Measurements from ENCODE around the gene CRYBA1.
"Not testable (repeated sequence)": the region's sequence is repeated elsewhere in the genome, so short reads cannot be mapped to it uniquely, and the experiment has no call there.

The CRYBA1 gene

GRCh38 chr17:29237476-29238132 is 9.1 kb upstream of the CRYBA1 start:
- DNase-seq (ENCODE audit: low read depth), result no peak

- DNase-seq (ENCODE audit: low read depth), result no peak
These were observed 8.4 kb upstream of the CRYBA1 start for GRCh38 chr17:29238133-29238850.

DNA sequence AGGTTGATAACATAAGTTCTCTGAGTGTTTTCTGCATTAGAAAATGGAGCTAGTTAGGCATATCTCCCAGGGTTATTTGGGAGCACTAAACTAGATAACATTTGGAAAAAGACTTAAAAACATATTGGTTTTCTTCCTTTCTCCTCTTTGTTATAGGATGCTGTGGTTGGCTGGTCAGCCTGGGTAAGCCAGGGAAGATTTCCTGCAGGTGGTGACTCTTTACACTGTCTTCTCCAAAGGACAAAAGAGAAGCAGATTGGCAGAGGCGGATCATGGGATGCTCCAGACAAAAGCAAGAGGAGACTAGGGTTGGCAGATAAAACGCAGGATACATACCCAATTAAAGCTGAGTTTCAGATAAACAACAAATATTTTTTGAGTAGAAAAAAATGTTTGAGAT is 6.2 kb upstream of the CRYBA1 start:
- DNase-seq (ENCODE audit: low read depth), result no peak

DNA sequence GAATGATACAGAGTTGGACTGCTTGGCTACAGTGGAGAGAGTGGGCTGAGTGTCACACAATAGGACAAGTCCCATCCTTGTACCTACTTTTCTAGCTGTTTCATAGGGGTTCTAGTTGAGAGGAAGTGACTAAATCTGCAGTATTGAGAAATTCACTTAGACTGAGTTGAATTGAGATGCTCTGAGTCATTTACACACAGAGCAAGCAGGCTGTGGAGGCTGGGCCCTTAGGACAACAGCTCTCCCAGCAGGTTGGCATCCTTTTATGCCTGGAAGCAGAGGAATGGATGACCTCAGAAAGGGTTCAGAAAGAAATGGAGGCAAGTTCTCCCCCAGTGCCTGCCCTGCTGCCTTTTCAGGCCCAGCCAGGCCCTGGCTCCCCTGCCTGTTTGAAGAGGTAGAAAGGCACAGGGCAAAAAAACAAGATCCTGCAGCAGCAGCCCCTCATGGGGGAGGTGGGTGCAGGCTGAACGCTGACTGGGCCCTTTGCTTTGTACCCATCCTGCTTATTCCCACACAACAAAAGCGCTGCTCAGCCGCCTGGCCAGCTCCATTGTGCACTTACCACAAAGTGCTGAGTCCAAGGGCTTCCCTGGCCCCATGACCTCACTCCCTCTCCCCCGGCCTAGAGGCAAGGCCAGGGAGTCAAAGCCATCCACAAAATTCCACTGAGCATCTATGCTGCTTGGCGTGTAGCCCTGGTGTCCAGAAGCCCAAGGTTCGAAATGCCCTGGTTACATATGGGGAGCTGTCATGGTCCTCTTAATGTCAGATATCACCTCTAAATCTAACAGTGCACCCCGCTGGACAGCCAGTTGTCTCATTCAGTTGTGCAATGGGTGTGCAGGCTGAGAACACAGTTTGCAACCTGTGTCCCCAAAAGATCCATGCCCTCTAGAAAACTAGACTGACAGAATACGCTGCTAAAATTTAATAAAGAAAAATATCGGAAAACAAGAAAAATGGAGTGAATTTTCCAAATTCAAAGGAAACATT is 5.4 kb upstream of the CRYBA1 start:
- DNase-seq (ENCODE audit: low read depth), result no peak

- DNase-seq (ENCODE audit: low read depth), result no peak
These were observed 4.6 kb upstream of the CRYBA1 start for GRCh38 chr17:29242051-29242450.

GRCh38 chr17:29242790-29243189 is 3.9 kb upstream of the CRYBA1 start:
- DNase-seq (ENCODE audit: low read depth), result no peak

DNA sequence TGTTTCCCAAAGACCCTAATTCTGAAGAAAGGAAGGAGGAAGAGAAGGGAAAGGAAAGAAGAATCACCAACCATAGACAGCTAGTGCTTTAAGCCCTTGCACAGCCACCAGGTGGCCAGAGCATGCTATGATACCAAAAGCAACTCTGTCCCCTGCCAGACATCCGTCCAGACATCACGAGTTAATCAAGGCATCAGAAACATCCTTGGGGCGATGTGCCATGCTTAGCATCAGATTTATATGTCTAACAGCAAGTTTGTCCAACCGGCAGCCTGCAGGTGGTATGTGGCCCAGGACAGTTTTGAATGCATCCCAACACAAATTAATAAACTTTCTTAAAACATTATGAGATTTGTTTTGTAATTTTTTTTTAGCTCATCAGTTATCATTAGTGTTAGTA is 2.9 kb upstream of the CRYBA1 start:
- no peak for DNase-seq (ENCODE audit: low read depth)

- DNase-seq (ENCODE audit: low read depth), result no peak
These were observed 1.3 kb upstream of the CRYBA1 start for GRCh38 chr17:29245401-29245800.

- no peak for DNase-seq (ENCODE audit: low read depth)
These were observed 560 bp downstream of the CRYBA1 start for GRCh38 chr17:29247219-29247618.

DNA sequence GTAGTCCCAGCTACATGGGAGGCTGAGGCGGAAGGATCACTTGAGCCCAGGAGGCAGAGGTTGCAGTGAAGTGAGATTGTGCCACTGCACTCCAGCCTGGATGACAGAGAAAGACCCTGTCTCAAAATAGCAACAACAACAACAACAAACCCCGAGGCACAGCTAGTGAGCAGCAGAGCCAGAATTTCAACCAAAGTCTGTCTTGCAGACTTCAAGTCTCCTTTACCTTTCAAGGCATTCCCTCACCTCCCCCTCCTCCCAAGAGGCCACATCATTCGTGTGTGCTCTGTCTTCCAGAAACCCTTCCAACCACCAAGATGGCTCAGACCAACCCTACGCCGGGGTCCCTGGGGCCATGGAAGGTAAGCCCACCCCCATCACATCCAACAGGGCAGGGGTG is 2.2 kb downstream of the CRYBA1 start:
- no peak for DNase-seq (ENCODE audit: low read depth)

DNA sequence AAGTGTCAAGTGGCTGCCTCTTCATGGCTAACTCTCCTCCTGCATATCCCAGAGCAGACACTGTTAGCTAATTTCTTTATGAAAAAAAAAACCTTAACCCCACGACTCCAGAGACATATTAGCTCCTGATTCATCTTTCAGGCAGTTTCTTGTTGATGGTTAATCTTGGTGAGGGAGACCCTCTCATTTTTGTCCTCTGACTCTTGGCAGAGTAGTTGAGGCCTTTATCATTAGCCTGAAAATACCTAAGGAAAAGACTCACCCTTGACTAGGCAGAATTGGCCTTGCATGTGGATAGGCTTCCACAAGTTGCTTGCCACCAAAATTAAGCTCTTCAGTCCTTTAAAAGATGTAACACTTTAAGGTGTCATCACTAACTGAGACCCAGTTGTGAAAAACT is 4.0 kb downstream of the CRYBA1 start:
- no peak for DNase-seq (ENCODE audit: low read depth)

DNA sequence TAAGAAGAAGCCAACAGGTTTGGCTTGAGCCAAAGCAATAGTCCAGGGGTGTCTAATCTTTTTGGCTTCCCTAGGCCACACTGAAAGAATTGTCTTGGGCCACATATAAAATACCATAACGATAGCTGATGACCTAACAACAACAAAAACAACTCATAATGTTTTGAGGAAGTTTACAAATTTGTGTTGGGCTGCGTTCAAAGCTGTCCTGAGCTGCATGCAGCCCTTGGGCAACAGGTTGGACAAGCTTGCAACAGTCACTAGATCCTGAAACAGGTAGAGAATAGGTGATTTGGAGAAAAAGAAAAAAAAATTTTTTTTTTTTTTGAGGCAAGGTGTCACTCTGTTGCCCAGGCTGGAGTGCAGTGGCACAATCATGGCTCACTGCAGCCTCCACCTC is 4.5 kb downstream of the CRYBA1 start:
- DNase-seq (ENCODE audit: low read depth), result no peak

GRCh38 chr17:29252101-29252791 is 5.6 kb downstream of the CRYBA1 start:
- DNase-seq (ENCODE audit: low read depth), result no peak

DNA sequence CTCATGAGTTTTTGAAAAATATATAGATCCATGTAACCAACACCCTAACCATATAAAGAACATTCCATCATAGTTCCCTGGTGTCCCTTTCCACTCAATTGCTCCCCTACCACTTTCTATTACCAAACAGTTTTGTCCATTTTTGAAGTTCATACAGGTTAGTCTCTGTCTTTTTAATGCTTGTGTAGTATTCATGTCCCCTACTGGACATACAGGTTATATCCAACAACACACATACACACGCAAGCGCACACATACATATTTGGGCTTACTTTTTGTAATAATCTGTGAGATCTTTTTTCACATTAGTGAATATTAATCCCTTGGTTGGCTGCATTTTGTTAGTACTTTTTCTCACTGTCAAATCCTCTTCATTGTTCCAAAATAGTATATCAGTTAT is 6.4 kb downstream of the CRYBA1 start:
- DNase-seq (ENCODE audit: low read depth), result no peak

GRCh38 chr17:29255926-29256522 is 9.4 kb downstream of the CRYBA1 start:
- no peak for DNase-seq (ENCODE audit: low read depth)

DNA sequence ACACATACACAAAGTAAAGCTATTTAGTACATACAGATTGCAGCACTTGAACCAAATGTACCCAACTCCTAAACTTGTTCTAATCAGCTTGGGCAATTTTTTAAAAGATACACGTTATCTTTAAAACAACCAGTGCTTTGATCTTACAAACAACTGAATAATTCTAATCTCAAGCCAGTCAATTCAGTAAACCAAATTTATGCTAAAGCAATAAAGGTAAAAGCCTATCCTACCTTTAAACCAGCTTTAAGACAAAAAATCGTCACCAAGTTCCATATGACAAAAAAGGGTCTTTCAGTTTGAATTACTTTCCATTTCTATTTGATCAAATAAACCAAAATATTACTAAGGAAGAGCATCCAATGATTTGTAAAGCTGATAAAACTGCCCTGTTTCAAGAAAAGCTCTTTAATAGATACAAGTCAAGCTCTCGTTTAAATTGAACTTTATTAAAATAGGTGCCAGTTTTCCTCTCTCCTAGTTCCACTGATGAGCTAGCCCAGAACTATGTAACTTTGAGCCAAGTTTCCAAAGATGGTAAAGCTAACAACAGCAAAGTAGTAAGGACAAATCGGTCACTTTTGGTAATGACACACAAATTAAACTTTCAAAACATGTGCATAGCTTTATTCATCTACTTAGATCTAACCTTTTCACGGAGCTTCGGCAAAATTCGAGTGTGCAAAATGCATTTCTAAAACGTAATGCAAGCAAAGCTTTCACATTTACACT is 10.2 kb downstream of the CRYBA1 start:
- no peak for DNase-seq (ENCODE audit: low read depth)

GRCh38 chr17:29257756-29258155 is 11.1 kb downstream of the CRYBA1 start:
- DNase-seq (ENCODE audit: low read depth), result no peak

DNA sequence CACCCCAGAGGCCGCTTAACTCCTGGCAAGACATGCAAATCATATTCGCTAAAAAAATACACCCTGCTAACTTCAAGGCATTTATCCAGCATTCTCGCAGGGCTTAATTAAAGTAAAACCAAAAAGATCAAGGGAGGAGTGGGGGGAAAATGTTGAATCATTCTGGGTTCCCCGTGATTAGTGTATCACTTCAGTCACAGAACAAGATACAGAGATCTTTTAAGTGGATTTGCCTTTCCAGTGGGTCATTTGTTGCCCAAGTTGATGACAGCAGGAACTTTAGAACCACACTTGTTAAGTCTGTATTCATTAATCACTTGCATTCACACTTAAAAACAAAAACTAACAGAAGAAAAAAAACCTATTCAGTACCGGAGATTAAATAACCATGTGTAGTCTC is 17.3 kb downstream of the CRYBA1 start:
- DNase-seq (ENCODE audit: low read depth), result no peak

DNA sequence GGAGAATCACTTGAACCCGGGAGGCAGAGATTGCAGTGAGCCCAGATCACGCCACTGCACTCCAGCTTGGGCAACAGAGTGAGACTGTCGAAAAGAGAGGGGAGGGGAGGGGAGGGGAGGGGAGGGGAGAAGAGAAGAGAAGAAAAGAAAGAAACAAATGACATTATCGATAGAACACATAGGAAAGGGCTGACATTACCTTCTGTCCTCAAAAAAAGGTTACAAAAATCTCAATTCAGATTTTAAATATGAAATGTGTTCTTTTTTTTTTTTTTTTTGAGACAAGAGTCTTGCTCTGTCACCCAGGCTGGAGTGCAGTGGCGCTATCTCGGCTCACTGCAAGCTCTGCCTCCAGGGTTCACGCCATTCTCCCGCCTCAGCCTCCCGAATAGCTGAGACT is 25.3 kb downstream of the CRYBA1 start:
- not testable (repeated sequence) for DNase-seq (ENCODE audit: low read depth)

DNA sequence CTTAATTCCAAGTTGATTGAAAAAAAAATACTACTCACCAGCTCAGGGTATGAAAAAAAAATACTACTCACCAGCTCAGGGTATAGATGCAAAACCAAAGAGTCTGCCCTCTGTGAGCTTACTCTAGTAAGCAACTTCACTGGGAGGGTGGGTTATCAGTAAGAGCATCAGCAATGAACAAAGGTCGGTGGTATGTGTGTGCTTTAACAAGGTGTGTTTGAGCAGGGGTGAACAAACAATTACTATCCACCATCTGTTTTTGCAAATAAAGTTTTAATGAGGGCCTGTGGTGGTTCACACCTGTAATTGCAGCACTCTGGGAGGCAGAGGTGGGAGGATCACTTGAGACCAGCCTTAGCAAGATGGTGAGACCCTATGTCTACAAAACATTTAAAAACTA is 27.3 kb downstream of the CRYBA1 start:
- DNase-seq (ENCODE audit: low read depth), result no peak

DNA sequence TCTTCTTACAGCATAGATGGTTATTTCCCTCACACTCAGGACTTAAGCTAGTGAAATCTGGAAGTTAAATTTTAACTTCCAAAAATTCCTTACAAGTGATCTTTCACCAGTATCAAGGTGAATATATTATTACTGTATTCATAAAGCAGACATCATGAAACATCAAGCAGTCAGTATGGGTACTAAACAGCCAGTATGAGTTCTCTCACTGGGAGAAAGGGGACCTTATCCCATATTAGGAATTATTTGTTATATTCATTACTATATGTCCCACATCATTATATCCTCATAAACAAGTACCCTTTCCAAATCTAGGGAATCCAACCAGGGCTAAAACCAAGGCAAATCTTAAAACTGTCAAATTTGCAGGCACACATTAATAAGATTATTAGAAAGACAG is 32.0 kb downstream of the CRYBA1 start:
- no peak for DNase-seq (ENCODE audit: low read depth)

Measured in stimulated activated CD8-positive, alpha-beta memory T cell treated with anti-CD3 and anti-CD28 coated beads, Interleukin-12 subunit alpha, Interleukin-12 subunit beta, amount 100 ng/mL, for 4 hours (primary cell).